Smooth muscle cell (in vitro differentiated cells): ENCODE measurements around the gene RYR2. TPM values are rescaled to one million over a fixed set of nuclear protein-coding genes. Genes with fewer than 3 reads are reported as not detected.

Source experiments
- DNase-seq: peaks from one replicate; lab custom pipeline; 2025; ENCODE audit not compliant: unreplicated experiment; lab: John Stamatoyannopoulos, UW
- H2AFZ ChIP-seq: fragments of 200-600 bp; sonication (generic); 2 replicates; pipeline ENCODE4 v1.6.0; 2016; ENCODE audit warnings: antibody characterized with exemption, low read depth, mild to moderate bottlenecking
- H3F3A ChIP-seq: fragments of 200-600 bp; sonication (generic); 2 replicates; pipeline ENCODE4 v1.6.0; 2017; ENCODE audit warnings: antibody characterized with exemption, low read depth
- H3K27ac ChIP-seq: fragments of 200-600 bp; sonication (generic); 2 replicates; pipeline ENCODE4 v1.5.1; 2016; ENCODE audit warnings: low read depth, mild to moderate bottlenecking
- H3K27me3 ChIP-seq: fragments of 200-600 bp; sonication (generic); 2 replicates; pipeline ENCODE4 v1.6.1; 2016; ENCODE audit warnings: low read depth, mild to moderate bottlenecking
- H3K36me3 ChIP-seq: fragments of 200-600 bp; sonication (generic); 2 replicates; pipeline ENCODE4 v1.5.1; 2016; ENCODE audit warnings: low read depth
- H3K4me1 ChIP-seq: fragments of 200-600 bp; sonication (generic); 2 replicates; pipeline ENCODE4 v1.5.1; 2016; ENCODE audit warnings: low read depth
- H3K4me2 ChIP-seq: fragments of 200-600 bp; sonication (generic); 2 replicates; pipeline ENCODE4 v1.6.0; 2016; ENCODE audit warnings: mild to moderate bottlenecking
- H3K4me3 ChIP-seq: fragments of 200-600 bp; sonication (generic); 2 replicates; pipeline ENCODE4 v1.5.1; 2016; ENCODE audit warnings: mild to moderate bottlenecking
- H3K79me2 ChIP-seq: fragments of 200-600 bp; sonication (generic); 2 replicates; pipeline ENCODE4 v1.6.0; 2016; ENCODE audit warnings: low read depth, mild to moderate bottlenecking
- H3K9ac ChIP-seq: fragments of 200-600 bp; sonication (generic); 2 replicates; pipeline ENCODE4 v1.6.0; 2016; ENCODE audit warnings: low read depth
- H3K9me3 ChIP-seq: fragments of 200-600 bp; sonication (generic); replicated peaks from 2 replicates; pipeline ENCODE4 v1.5.1; 2016; ENCODE audit warnings: low read depth
- H4K20me1 ChIP-seq: fragments of 200-600 bp; sonication (generic); 2 replicates; pipeline ENCODE4 v1.6.0; 2016; ENCODE audit warnings: low read depth
- WGBS: methylation state at CpG from one replicate; pipeline ENCODE4 v1.1.7; 2016; ENCODE audit warnings: low lambda C conversion rate; 5-methylcytosine and 5-hydroxymethylcytosine counted together
- polyA plus RNA-seq: library from polyadenylated mRNA; unstranded; fragments of >200 nt; fragmentation: Nextera tagmentation; extraction: Ambion mirVana; gene quantifications from 2 replicates; pipeline ENCODE4 v1.2.1, GENCODE V29; 2016
- total RNA-seq: library from RNA; depleted of rRNA; stranded (reverse); fragments of >200 nt; gene quantifications from 2 replicates; pipeline ENCODE4 v1.2.3, GENCODE V29; 2014
- TF ChIP-seq, protein P1 (sequence below): fragments of 200-600 bp; sonication (generic); IDR thresholded peaks from 2 replicates; pipeline ENCODE4 v1.5.1; 2017; ENCODE audit warnings: borderline replicate concordance, mild to moderate bottlenecking, antibody characterized with exemption; ENCODE audit not compliant: insufficient read depth, poor library complexity, severe bottlenecking

RYR2 gene
- total and polyA plus RNA-seq, 2 experiments from 2014 or later: 0.09 TPM; not detected in 1

DNA sequence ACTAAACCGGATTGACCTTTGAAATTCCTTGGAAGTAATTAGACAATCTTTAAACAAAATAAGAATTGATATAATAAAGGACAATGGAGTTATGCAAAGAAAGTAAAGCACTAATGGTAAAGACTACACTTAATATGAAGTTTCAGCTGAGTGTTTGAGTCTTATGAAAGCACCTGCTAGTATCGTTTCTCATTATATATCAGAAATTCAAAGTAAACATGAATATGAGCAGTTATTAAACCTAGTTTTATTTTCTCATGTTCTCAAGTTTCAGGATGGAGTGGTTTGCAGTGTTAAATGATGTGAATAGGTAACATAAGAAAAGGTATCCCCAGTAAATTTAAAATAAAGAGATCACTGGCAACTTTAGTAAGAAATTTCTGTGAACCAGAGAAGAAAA lies 660.2 kb downstream of the RYR2 start:
- H3K9me3 ChIP-seq: no peaks in the 10 kb centered on the region
- no peaks in the 10 kb centered on the region for H3K27me3 ChIP-seq
- no peaks in the 10 kb centered on the region for H3F3A ChIP-seq
- H2AFZ ChIP-seq: no peak overlapping the region
- H3K79me2 ChIP-seq: no peaks in the 10 kb centered on the region
- H3K27ac ChIP-seq: no peak overlapping the region
- no peak overlapping the region for H3K4me3 ChIP-seq
- no peaks in the 10 kb centered on the region for H3K4me1 ChIP-seq
- no peak for DNase-seq
- H3K4me2 ChIP-seq: no peak overlapping the region
- no peak overlapping the region for H3K9ac ChIP-seq
- no peaks in the 10 kb centered on the region for H4K20me1 ChIP-seq
- WGBS: 84% methylated on average over 2 of the region's 2 CpGs
- no peaks in the 10 kb centered on the region for H3K36me3 ChIP-seq
- TF ChIP-seq, protein P1, sequence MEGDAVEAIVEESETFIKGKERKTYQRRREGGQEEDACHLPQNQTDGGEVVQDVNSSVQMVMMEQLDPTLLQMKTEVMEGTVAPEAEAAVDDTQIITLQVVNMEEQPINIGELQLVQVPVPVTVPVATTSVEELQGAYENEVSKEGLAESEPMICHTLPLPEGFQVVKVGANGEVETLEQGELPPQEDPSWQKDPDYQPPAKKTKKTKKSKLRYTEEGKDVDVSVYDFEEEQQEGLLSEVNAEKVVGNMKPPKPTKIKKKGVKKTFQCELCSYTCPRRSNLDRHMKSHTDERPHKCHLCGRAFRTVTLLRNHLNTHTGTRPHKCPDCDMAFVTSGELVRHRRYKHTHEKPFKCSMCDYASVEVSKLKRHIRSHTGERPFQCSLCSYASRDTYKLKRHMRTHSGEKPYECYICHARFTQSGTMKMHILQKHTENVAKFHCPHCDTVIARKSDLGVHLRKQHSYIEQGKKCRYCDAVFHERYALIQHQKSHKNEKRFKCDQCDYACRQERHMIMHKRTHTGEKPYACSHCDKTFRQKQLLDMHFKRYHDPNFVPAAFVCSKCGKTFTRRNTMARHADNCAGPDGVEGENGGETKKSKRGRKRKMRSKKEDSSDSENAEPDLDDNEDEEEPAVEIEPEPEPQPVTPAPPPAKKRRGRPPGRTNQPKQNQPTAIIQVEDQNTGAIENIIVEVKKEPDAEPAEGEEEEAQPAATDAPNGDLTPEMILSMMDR: no peak

DNA sequence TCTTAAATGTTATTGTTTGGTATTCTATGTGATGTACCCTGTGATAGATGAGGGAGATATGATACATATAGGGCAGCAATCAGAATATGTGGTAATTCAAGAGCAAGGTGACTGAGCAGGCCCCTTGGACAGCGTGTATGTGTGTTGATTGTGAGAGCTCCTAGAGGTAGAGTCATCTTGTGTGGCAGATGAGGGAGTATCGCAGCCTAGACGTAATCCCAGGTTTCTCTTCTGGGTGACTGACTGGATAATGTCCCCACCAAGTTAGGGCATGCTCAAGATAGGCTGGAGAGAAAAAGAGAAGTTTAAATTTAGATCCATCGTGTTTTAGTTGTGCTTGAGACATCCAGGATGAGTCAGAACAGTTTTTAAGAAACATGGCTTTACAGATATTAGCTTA lies 663.5 kb downstream of the RYR2 start:
- H3K79me2 ChIP-seq: no peaks in the 10 kb centered on the region
- no peaks in the 10 kb centered on the region for H3K27me3 ChIP-seq
- no peaks in the 10 kb centered on the region for H3K36me3 ChIP-seq
- TF ChIP-seq, protein P1: no peak
- no peaks in the 10 kb centered on the region for H3F3A ChIP-seq
- no peak overlapping the region for H3K4me2 ChIP-seq
- no peak overlapping the region for H3K27ac ChIP-seq
- H3K9me3 ChIP-seq: no peaks in the 10 kb centered on the region
- no peak overlapping the region for H3K9ac ChIP-seq
- WGBS: 76% methylated on average over 4 of the region's 4 CpGs
- no peak overlapping the region for H3K4me3 ChIP-seq
- H3K4me1 ChIP-seq: no peaks in the 10 kb centered on the region
- no peaks in the 10 kb centered on the region for H4K20me1 ChIP-seq
- H2AFZ ChIP-seq: no peak overlapping the region
- DNase-seq: no peak

DNA sequence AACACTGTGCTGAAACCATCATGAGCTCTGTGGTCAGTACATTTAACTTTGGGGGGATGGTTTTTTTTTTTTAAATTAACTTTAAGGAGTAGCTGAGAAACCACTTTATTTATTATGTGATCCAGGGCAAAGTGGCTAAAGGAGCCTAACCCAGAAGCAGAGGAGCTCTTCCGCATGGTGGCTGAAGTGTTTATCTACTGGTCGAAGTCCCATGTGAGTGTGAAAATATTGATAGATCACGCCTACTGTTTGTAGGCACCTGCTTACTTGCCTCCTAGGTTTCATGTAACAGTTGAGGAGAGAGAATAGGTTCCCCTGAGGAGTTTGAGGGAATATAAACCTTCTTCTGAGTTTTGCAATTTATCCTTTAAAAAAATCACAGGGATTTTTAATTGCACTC lies 667.4 kb downstream of the RYR2 start:
- H2AFZ ChIP-seq: no peak overlapping the region
- no peaks in the 10 kb centered on the region for H3K4me1 ChIP-seq
- no peaks in the 10 kb centered on the region for H3F3A ChIP-seq
- H3K27ac ChIP-seq: no peak overlapping the region
- H3K9me3 ChIP-seq: no peaks in the 10 kb centered on the region
- H3K9ac ChIP-seq: no peak overlapping the region
- DNase-seq: no peak
- no peaks in the 10 kb centered on the region for H3K27me3 ChIP-seq
- WGBS: 93% methylated on average over 3 of the region's 3 CpGs
- H4K20me1 ChIP-seq: no peaks in the 10 kb centered on the region
- H3K4me3 ChIP-seq: no peak overlapping the region
- TF ChIP-seq, protein P1: no peak
- H3K79me2 ChIP-seq: no peaks in the 10 kb centered on the region
- H3K4me2 ChIP-seq: no peak overlapping the region
- H3K36me3 ChIP-seq: no peaks in the 10 kb centered on the region

DNA sequence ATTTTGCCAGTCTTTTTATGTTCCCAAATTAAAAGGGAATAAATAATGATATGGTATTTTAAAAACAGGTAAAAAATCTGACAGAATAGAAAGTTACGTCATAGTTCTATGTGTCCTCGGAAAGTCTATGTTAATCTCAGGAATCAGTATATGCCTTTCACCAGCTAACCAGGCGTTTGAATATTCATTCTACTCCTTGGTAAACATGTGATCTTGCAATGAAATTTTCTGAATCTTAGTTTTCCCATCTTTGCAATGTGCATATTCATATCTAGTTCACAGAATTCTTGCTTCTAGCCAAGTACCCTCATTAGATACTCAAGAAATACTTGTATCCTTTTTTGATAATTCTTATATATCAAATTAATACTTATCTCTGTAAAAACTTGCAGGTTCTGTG lies 669.3 kb downstream of the RYR2 start:
- Histone ChIP-seq H3K36me3 (no peaks in the 10 kb centered on the region), H4K20me1 (no peaks in the 10 kb centered on the region), H3K27me3 (no peaks in the 10 kb centered on the region), H3K79me2 (no peaks in the 10 kb centered on the region), H3K27ac (no peak overlapping the region), H2AFZ (no peak overlapping the region), H3K9me3 (no peaks in the 10 kb centered on the region), H3F3A (no peaks in the 10 kb centered on the region), H3K4me1 (no peaks in the 10 kb centered on the region), H3K9ac (no peak overlapping the region), H3K4me2 (no peak overlapping the region), H3K4me3 (no peak overlapping the region)
- 96% methylated on average over 3 of the region's 3 CpGs for WGBS
- TF ChIP-seq, protein P1: no peak
- no peak for DNase-seq
